SK-N-MC (cell line): ENCODE measurements around the gene ZNF784.

Source experiments
- EZH2 ChIP-seq: fragments of 200-600 bp; sonication (generic); IDR thresholded peaks from one replicate; pipeline ENCODE4 v1.6.1; 2017; ENCODE audit warnings: antibody characterized with exemption
- FOXP2 ChIP-seq: optimal IDR thresholded peaks from 2 replicates; pipeline ENCODE3; 2011; ENCODE audit warnings: mild to moderate bottlenecking, moderate library complexity; ENCODE audit not compliant: insufficient read depth; ENCODE audit errors: extremely low read length, control extremely low read depth
- POLR2AphosphoS5 ChIP-seq: IDR thresholded peaks from 2 replicates; pipeline ENCODE4 v1.6.1; 2012; ENCODE audit warnings: mild to moderate bottlenecking, low read depth, low read length, borderline replicate concordance

DNA sequence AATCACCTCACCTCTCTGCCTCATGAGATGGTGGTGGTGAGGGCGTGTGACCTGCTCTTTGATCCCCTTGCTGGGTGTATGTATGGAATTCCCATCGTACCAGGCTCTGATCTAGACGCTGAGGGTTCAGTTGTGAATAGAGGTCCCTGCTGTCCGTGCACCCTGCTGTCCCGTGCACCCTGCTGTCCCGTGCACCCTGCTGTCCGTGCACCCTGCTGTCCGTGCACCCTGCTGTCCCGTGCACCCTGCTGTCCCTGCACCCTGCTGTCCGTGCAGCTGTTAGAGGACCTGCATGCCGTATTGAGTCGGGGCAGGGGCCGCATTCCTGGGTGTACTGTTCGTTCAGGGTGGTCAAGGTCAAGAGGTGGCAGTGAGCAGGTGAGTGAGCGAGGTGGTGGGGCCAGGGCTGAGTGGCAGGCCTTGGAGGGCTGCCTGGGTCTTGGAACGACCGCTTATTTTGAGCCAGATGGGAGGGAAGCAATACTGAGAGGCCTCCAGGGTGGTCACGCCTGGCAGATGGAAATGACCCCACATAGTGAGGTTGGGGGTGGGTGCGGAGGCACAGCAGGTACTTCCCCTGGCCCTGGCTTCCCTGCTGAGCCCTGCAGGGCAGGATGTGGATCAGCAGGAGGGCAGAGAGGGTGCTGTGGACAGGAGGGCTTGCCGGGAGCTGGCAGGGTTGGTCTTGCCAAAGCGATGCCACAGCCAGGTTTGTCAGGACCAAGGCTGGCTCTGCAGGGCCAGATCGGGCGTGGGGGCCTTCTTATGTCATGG, 46.1 kb upstream of the ZNF784 start:
- TF ChIP-seq POLR2AphosphoS5 = no peak
- no peak for TF ChIP-seq EZH2
- TF ChIP-seq FOXP2 = no peak
